OCI-LY7 (cell line): Measurements from ENCODE around the gene WDR74. TPM values are rescaled to one million over a fixed set of nuclear protein-coding genes. Genes with fewer than 3 reads are reported as not detected.

Source experiments
- BruUV-seq: library from RNA; stranded (reverse); fragments of 400-500 nt; replicated peaks from 2 replicates; lab custom pipeline; 2021; lab: Mats Ljungman, UMichigan
- CTCF ChIA-PET: fragments of 300-600 bp; sonication (Branson Sonifier 250); formaldehyde crosslinking; loops from one replicate; lab custom pipeline; 2022; ENCODE audit warnings: antibody characterized with exemption; ENCODE audit not compliant: unreplicated experiment; lab: Charles Lee
- POLR2A ChIA-PET: fragments of 300-600 bp; sonication (Branson Sonifier 250); formaldehyde crosslinking; loops from one replicate; lab custom pipeline; 2022; ENCODE audit warnings: antibody characterized with exemption; lab: Charles Lee
- DNase-seq: peaks from one replicate; pipeline ENCODE4 v3.0.0-alpha.2; 2015; ENCODE audit warnings: low spot score
- H2AFZ ChIP-seq: fragments of 200-600 bp; sonication (generic), shearing (Covaris generic); 2 replicates; pipeline ENCODE4 v1.6.1; 2014; ENCODE audit warnings: mild to moderate bottlenecking, antibody characterized with exemption, low read length, moderate library complexity
- H3K27ac ChIP-seq: fragments of 200-600 bp; sonication (generic); 2 replicates; pipeline ENCODE4 v1.5.1; 2014; ENCODE audit warnings: mixed run types, low read depth, mild to moderate bottlenecking, moderate library complexity, low read length, inconsistent platforms; ENCODE audit not compliant: poor library complexity, severe bottlenecking
- H3K36me3 ChIP-seq: fragments of 200-600 bp; sonication (generic); 2 replicates; pipeline ENCODE4 v1.6.1; 2014; ENCODE audit warnings: mild to moderate bottlenecking, antibody characterized with exemption, low read length, moderate library complexity, mixed read lengths; ENCODE audit not compliant: insufficient read depth
- H3K4me1 ChIP-seq: fragments of 200-600 bp; sonication (generic); 2 replicates; pipeline ENCODE4 v1.5.1; 2014; ENCODE audit warnings: mild to moderate bottlenecking, low read length; ENCODE audit not compliant: insufficient read depth, poor library complexity, severe bottlenecking
- H3K4me2 ChIP-seq: fragments of 200-600 bp; sonication (generic); 2 replicates; pipeline ENCODE4 v1.6.1; 2014; ENCODE audit warnings: mild to moderate bottlenecking, low read length
- H3K4me3 ChIP-seq: fragments of 200-600 bp; sonication (generic); 2 replicates; pipeline ENCODE4 v1.5.1; 2014; ENCODE audit warnings: mild to moderate bottlenecking, low read depth, low read length; ENCODE audit not compliant: poor library complexity, severe bottlenecking
- H3K79me2 ChIP-seq: fragments of 200-600 bp; sonication (generic); 2 replicates; pipeline ENCODE4 v1.6.1; 2016; ENCODE audit warnings: low read depth, mild to moderate bottlenecking, low read length, moderate library complexity, mixed read lengths; ENCODE audit not compliant: insufficient read depth
- H3K9me2 ChIP-seq: fragments of 200-600 bp; sonication (generic); 2 replicates; pipeline ENCODE4 v1.6.1; 2016; ENCODE audit warnings: mild to moderate bottlenecking, low read length, mixed read lengths; ENCODE audit not compliant: insufficient read depth
- H3K9me3 ChIP-seq: fragments of 200-600 bp; sonication (generic); 2 replicates; pipeline ENCODE4 v1.6.1; 2014; ENCODE audit warnings: mild to moderate bottlenecking, mixed run types, low read length, mixed read lengths
- H4K20me1 ChIP-seq: fragments of 200-600 bp; sonication (generic); 2 replicates; pipeline ENCODE4 v1.6.1; 2014; ENCODE audit warnings: mild to moderate bottlenecking, antibody characterized with exemption, low read length, moderate library complexity, mixed read lengths; ENCODE audit not compliant: insufficient read depth
- CTCF ChIP-seq: fragments of 200-600 bp; sonication (generic); conservative IDR thresholded peaks from 2 replicates; pipeline ENCODE4 v1.5.1; 2014; ENCODE audit warnings: mild to moderate bottlenecking, antibody characterized with exemption, low read length, moderate library complexity, mixed read lengths
- EZH2phosphoT487 ChIP-seq: fragments of 200-600 bp; sonication (generic); IDR thresholded peaks from 2 replicates; pipeline ENCODE4 v1.6.1; 2018; ENCODE audit warnings: low read depth, borderline replicate concordance, mild to moderate bottlenecking, mixed run types, antibody characterized with exemption, low read length, moderate library complexity, mixed read lengths
- intact Hi-C: fragments of 100-400 bp; cut with micrococcal nuclease; formaldehyde crosslinking; loops from one replicate; pipeline ENCODE4 v1.10.0; 2022; ENCODE audit not compliant: unreplicated experiment
- total RNA-seq, 2 experiments: library from RNA; depleted of rRNA in 1 of 2; stranded (reverse); fragments of >200 nt in 1 of 2; shearing (Covaris generic) in 1 of 2; gene quantifications; 2 replicates each; pipeline ENCODE4 v1.2.3, GENCODE V29; 2014 to 2022

WDR74 gene
- total RNA-seq, 2 experiments from 2014 or later = 98.4 to 139 TPM

GRCh38 chr11:62855571-62856332, 16.4 kb upstream of the WDR74 start:
- no TSS peak for BruUV-seq
- CTCF ChIA-PET = no interaction called here

GRCh38 chr11:62854825-62855570, 15.6 kb upstream of the WDR74 start:
- peak; percentile 43 for DNase-seq
- TF ChIP-seq CTCF = no peak
- no peak for TF ChIP-seq EZH2phosphoT487
- POLR2A ChIA-PET = interaction anchor here (0.5 to 5.1 kb wide), 21 partner anchors 10 to 264 kb away, joined by 3 to 70 read pairs (median 6); partner anchors contain the start of genes C11orf98, CSKMT, HNRNPUL2 and LBHD1
- Histone ChIP-seq H3K79me2 (peaks cover 78% of the 10 kb centered on the region), H3K4me1 (peaks cover 37% of the 10 kb centered on the region), H3K27ac (peak overlapping the region; percentile 92), H3K36me3 (peaks cover 77% of the 10 kb centered on the region), H3K9me3 (no peaks in the 10 kb centered on the region), H3K9me2 (no peaks in the 10 kb centered on the region), H2AFZ (no peak overlapping the region), H3K4me3 (peak overlapping the region; percentile 94), H3K4me2 (peak overlapping the region; percentile 99), H4K20me1 (peaks cover 52% of the 10 kb centered on the region)
- intact Hi-C loops = no loop called here
- CTCF ChIA-PET = no interaction called here
- TSS peak; percentile 72 for BruUV-seq

More at GRCh38 chr11:62855571-62856332, 16.4 kb upstream of the WDR74 start:
- peaks cover 52% of the 10 kb centered on the region for H4K20me1 ChIP-seq
- intact Hi-C loops = no loop called here
- H3K4me2 ChIP-seq = peak overlapping the region; percentile 99
- peak overlapping the region; percentile 92 for H3K27ac ChIP-seq
- DNase-seq = peak; percentile 99
- POLR2A ChIA-PET = interaction anchor here (0.5 to 5.1 kb wide), 26 partner anchors 9 to 264 kb away, joined by 3 to 70 read pairs (median 6); partner anchors contain the start of genes C11orf98, CSKMT, HNRNPUL2 and LBHD1
- H3K36me3 ChIP-seq = peaks cover 80% of the 10 kb centered on the region
- no peaks in the 10 kb centered on the region for H3K9me2 ChIP-seq
- H3K9me3 ChIP-seq = no peaks in the 10 kb centered on the region
- TF ChIP-seq EZH2phosphoT487 (no peak), CTCF (no peak)
- H3K79me2 ChIP-seq = peaks cover 86% of the 10 kb centered on the region
- H2AFZ ChIP-seq = no peak overlapping the region
- H3K4me3 ChIP-seq = peak overlapping the region; percentile 94
- peaks cover 45% of the 10 kb centered on the region for H3K4me1 ChIP-seq
